HG02943 (cell line): ENCODE measurements around the gene UGT1A9.

Source experiments
- ATAC-seq: cut with Tn5 transposase; IDR thresholded peaks from one replicate; pipeline ENCODE4 v1.9.1; 2021; ENCODE audit warnings: mild to moderate bottlenecking, low read depth, moderate library complexity; ENCODE audit not compliant: unreplicated experiment

Gene UGT1A9

GRCh38 chr2:233792720-233793119 lies 121.0 kb downstream of the UGT1A9 start:
- no peak for ATAC-seq

GRCh38 chr2:233793465-233794127 lies 121.9 kb downstream of the UGT1A9 start:
- no peak for ATAC-seq

GRCh38 chr2:233794128-233794658 lies 122.5 kb downstream of the UGT1A9 start:
- ATAC-seq: no peak

- no peak for ATAC-seq
Measured at GRCh38 chr2:233795735-233796171, 124.1 kb downstream of the UGT1A9 start.

GRCh38 chr2:233796254-233796653 lies 124.6 kb downstream of the UGT1A9 start:
- no peak for ATAC-seq

GRCh38 chr2:233798335-233799086 lies 126.8 kb downstream of the UGT1A9 start:
- no peak for ATAC-seq

- no peak for ATAC-seq
Measured at GRCh38 chr2:233799087-233799665, 127.5 kb downstream of the UGT1A9 start.

GRCh38 chr2:233799716-233800115 lies 128.0 kb downstream of the UGT1A9 start:
- no peak for ATAC-seq

- ATAC-seq: no peak
Measured at GRCh38 chr2:233800208-233800607, 128.5 kb downstream of the UGT1A9 start.

GRCh38 chr2:233801357-233802131 lies 129.8 kb downstream of the UGT1A9 start:
- no peak for ATAC-seq

- no peak for ATAC-seq
Measured at GRCh38 chr2:233802132-233802815, 130.6 kb downstream of the UGT1A9 start.

GRCh38 chr2:233803292-233803911 lies 131.7 kb downstream of the UGT1A9 start:
- ATAC-seq: no peak

GRCh38 chr2:233803994-233804393 lies 132.3 kb downstream of the UGT1A9 start:
- no peak for ATAC-seq

GRCh38 chr2:233807215-233807865 lies 135.6 kb downstream of the UGT1A9 start:
- ATAC-seq: no peak

GRCh38 chr2:233807966-233808935 lies 136.6 kb downstream of the UGT1A9 start:
- ATAC-seq: no peak

- ATAC-seq: no peak
Measured at GRCh38 chr2:233810385-233810784, 138.7 kb downstream of the UGT1A9 start.

- ATAC-seq: no peak
Measured at GRCh38 chr2:233811087-233811486, 139.4 kb downstream of the UGT1A9 start.

- ATAC-seq: no peak
Measured at GRCh38 chr2:233811732-233812131, 140.0 kb downstream of the UGT1A9 start.
